GM18511 (cell line): ENCODE results near the gene AKNA.
A peak's percentile ranks its signal among the peaks of the same experiment; 100 is the strongest.

Source experiments
- ATAC-seq: cut with Tn5 transposase; IDR thresholded peaks from one replicate; pipeline ENCODE4 v1.9.1; 2021; ENCODE audit warnings: mild to moderate bottlenecking, moderate library complexity; ENCODE audit not compliant: unreplicated experiment

Gene AKNA

GRCh38 chr9:114387680-114388356, at the start of gene AKNA:
Gene AKNA, minus strand, starts transcription at chr9:114387982. Its CDS starts 6,649 bp downstream, at chr9:114381333.
- peak; percentile 33 for ATAC-seq

GRCh38 chr9:114437401-114437893, 49.7 kb upstream of the AKNA start:
- no peak for ATAC-seq

GRCh38 chr9:114434878-114435311, 47.1 kb upstream of the AKNA start:
- ATAC-seq = no peak

- ATAC-seq = no peak
These were observed 46.0 kb upstream of the AKNA start for GRCh38 chr9:114433720-114434255.

DNA sequence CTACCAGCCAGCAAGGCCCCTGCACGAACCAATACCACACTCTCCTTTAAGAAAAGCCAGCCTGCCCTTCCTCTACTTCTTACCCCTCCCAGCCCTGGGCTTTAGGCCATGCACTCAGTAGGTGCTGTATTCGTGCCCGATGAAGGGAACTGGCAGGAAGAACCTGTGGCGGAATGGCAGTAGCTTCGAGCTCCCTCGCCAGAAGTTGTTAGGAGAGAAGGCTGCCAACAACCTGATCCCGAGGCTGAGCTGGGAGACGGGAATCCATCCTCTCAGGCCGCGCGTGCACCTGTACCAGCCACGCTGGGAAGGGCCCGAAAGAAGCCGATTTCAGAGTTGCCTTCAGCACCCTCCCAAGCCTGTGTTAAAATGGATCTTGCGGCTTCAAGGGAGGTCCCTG, 45.3 kb upstream of the AKNA start:
- no peak for ATAC-seq

DNA sequence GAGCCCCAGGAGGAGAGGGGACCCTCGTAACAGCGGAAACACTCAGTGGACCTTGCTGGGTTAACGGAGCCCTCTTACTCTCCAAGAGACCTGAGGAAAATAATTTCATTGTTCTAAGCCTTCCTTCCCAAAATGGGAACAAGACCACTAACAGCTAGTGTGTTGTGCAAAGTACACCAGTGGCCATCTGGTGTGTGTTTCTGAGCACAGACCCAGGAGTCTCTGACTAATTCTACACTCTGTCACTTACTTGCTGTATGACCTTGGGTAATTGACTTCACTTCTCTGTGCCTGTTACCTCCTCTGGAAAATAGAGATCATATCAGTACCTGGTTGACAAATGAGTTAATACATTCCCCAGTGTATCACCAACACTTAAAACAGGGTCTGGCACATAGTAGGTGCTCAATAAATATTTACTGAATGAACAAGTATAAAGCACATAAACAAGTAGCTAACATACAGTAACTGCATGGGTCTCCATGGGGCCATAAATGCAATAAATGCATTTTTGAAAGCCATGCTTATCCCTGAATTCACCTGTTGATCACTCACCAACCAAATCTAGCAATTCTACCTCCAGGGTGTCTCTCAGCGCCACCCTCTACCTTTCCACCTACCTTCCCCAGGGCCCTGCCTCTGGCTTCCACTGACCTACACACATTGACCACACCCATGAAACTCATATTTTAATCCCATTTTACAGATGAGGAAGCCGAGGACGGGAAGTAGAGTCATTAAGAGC, 44.7 kb upstream of the AKNA start:
- ATAC-seq = no peak

- no peak for ATAC-seq
These were observed 44.0 kb upstream of the AKNA start for GRCh38 chr9:114431770-114432169.

GRCh38 chr9:114431003-114431402, 43.2 kb upstream of the AKNA start:
- ATAC-seq = no peak

DNA sequence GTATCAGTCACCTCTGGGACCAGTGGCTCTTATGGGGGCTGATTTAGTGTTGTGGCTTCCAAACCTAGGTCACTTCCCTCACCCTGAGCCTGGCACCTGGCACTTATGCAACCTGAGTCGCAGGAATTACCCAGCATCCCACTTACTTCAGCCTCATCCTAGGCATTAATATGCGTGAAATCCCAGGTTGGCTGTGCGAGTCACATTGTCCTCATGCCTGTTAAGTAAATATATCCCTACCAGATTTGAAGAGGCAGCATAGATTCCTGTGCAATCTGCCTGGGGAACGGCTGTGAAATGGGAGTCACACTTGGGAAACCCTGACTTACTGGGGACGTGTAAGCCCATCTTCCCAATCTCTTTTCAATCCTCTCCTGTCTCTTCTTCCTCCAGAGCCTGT, 42.7 kb upstream of the AKNA start:
- ATAC-seq = no peak

DNA sequence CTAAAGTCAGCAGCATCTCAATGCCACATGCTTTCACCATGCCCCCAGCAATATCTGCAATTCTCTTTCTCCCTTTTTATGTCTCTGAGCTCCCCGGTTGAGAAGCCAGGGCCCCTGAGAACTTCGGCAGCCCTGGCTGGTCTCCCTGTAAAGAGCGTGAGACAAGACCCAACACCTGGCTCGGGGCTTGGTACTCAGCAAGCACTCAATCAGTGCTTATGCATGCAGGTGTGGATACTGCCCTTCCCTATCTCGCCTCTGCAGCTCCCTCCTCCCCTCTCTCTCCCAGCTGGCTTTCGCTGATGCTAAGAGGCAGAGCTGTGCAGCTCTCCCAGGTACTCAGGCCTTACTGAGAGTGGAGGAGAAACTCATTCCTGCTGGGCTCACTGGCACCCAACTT, 41.7 kb upstream of the AKNA start:
- no peak for ATAC-seq

GRCh38 chr9:114428466-114428865, 40.7 kb upstream of the AKNA start:
- ATAC-seq = no peak

DNA sequence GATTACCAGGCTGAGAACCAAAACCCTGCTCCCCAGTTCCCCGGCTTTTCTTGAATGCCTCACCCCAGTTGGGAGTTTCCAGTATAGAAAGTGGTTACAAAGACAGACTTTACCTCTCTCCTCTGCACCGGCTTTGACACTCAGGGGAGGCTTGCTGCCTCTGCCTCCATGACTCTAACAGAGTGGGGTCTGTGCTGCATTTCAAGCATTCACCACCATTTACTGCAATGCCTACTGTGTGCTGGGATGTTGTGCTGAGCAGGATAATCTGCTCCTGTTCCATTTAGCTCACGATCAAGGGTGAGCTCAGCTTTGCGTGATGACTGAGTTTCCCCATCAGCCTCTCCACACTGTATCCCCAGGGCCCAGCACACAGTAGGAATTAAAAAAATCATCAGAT, 39.9 kb upstream of the AKNA start:
- no peak for ATAC-seq

- ATAC-seq = no peak
These were observed 38.5 kb upstream of the AKNA start for GRCh38 chr9:114426046-114426948.

DNA sequence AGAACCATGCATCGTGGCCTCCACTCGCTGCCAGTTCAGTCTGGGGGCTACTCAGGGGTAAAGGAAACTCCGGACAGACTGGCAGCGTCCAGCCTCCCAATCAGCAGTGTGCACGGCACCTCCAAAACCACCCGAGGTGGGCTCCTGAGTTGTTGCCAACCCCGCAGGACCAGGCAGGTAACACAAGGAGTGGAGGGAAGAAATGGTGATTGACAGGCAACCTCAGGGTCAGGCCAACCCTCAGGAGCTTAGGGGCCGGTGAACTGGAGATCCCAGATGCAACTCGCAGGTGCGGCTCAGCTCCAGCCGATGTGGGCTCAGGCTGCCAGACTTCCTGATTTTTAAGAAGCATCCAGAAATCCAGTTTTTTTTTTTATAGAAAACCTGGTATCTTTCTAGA, 37.3 kb upstream of the AKNA start:
- ATAC-seq = no peak

DNA sequence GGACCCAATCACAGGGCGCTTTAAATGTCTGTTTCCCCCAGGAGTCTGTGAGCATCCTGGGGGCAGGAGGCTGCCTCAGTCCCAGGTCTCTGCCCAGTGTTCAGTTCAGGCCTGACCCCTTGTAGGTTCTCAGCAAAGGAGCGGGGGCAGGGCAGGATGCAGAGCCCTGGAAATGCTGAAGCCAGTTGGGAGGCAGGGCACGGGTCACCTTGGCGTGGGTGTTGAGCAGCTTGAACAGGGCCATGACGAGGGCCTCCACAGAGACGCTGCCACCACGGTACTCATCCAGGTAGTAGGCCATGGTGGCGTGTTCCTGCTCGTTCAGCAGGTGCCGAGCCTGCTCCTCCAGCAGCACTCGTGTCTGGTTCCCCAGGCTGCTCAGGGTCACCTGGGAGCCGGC, 36.3 kb upstream of the AKNA start:
- no peak for ATAC-seq

DNA sequence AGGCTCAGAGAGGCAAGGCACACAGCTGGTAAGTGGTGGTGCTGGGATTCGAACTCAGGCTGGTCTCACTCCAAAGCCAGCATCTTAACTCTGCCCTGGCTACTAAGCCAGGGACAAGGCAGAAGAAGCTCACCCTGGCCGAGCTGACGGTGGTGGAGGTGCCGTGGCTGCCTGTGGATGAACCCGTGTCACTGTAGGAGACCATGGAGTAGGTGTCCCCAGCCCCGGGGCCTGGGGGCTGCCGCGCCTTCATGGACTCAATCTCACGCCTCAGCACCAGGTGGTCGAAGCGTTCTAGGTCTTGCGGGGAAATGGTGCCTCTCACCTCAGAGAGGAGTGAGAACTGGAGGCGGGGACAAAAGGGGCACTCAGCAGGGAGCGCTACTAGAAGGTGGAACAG, 35.4 kb upstream of the AKNA start:
- ATAC-seq = no peak

DNA sequence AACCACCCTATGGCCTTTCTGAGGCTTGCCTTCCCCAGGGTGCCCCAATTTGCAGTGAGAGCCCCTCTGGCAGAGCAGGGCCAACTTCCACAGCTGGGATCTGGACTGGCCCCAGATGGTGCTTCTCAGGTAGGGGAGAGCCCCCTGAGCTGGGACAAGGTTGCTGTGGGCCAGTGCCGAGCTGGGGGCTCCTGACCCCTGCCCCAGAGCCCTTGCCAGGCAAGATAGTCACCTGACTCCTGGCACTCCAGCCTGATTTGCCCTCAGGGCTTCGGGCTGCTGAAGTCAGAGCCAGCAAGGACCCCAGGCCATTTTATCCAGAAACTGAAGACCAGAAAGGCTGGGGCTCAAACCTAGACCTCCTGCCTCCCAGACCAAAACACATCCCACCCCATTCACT, 33.4 kb upstream of the AKNA start:
- no peak for ATAC-seq

GRCh38 chr9:114419796-114420195, 32.0 kb upstream of the AKNA start:
- no peak for ATAC-seq

DNA sequence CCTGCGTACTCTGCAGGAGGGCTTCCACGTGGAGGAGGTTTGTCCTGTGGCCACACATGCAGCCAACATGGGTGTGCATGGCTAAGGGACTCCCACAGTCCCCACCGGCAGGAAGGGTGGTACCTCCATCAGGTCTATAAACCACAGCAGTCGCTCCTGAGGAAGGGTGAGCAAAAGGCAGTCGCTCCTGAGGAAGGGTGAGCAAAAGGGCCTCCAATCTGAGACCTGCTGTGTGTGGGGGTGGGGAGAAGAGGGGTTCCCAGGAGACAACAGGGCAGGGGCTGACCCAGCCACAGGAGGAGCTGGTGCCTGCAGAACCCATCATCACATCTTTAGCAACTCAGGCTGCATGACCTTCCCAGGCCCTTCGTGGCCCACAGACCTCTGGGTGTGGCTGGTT, 30.3 kb upstream of the AKNA start:
- no peak for ATAC-seq

DNA sequence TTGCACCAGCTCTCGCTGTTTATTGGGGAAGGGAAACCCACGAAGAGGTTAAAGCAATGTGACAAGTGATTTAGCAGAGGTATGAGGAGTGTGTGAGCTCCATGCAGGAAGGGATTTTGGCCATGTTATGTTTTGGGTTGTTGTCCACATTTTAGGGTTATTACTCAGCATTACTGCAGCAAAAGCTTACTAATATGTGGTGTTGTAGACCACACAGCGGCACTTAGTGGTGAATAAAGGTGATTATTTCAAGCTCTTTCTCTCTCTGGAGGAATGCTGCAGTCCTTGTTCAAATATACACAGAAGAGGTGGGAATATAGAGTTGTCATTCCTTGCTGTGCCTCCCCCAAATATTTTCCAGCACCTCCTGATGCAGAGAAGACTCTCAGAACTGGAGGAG, 29.7 kb upstream of the AKNA start:
- no peak for ATAC-seq

- ATAC-seq = no peak
These were observed 29.1 kb upstream of the AKNA start for GRCh38 chr9:114416906-114417305.
